SK-N-SH treated with all-trans-retinoic acid at 6 μM for 48 hours (cell line): Measurements from ENCODE around the gene FRS3.

Experiments
- ATAC-seq: fragments of 200-7000 bp; cut with Tn5 transposase; 3 replicates; pipeline ENCODE4 v1.9.1; 2020; ENCODE audit warnings: mild to moderate bottlenecking, moderate library complexity
- BACH2 ChIP-seq: fragments of 250-450 bp; sonication (Bioruptor Pico); IDR thresholded peaks from 2 replicates; pipeline ENCODE4 v1.9.0; 2021; ENCODE audit warnings: mild to moderate bottlenecking, borderline replicate concordance
- CREB5 ChIP-seq: fragments of 250-450 bp; sonication (Bioruptor Pico); IDR thresholded peaks from 2 replicates; pipeline ENCODE4 v1.5.1; 2020; ENCODE audit warnings: low read depth, mild to moderate bottlenecking, moderate library complexity
- CSDC2 ChIP-seq: fragments of 250-450 bp; sonication (Bioruptor Pico); IDR thresholded peaks from 2 replicates; pipeline ENCODE4 v1.5.0; 2020; ENCODE audit warnings: mild to moderate bottlenecking, moderate library complexity
- CSRNP3 ChIP-seq: fragments of 250-450 bp; sonication (Bioruptor Pico); IDR thresholded peaks from 2 replicates; pipeline ENCODE4 v1.5.1; 2021; ENCODE audit warnings: mild to moderate bottlenecking, moderate library complexity
- ESRRG ChIP-seq: fragments of 250-450 bp; sonication (Bioruptor Pico); IDR thresholded peaks from 2 replicates; pipeline ENCODE4 v1.6.1; 2021; ENCODE audit warnings: mild to moderate bottlenecking
- GLIS3 ChIP-seq: fragments of 250-450 bp; sonication (Bioruptor Pico); IDR thresholded peaks from 2 replicates; pipeline ENCODE4 v1.5.0; 2020; ENCODE audit warnings: mild to moderate bottlenecking, moderate library complexity
- ISL1 ChIP-seq: fragments of 250-450 bp; sonication (Bioruptor Pico); IDR thresholded peaks from 2 replicates; pipeline ENCODE4 v2.1.2; 2022; ENCODE audit warnings: mild to moderate bottlenecking, moderate library complexity
- OSR1 ChIP-seq: fragments of 250-450 bp; sonication (Bioruptor Pico); IDR thresholded peaks from 2 replicates; pipeline ENCODE4 v1.8.0; 2022; ENCODE audit warnings: moderate library complexity, mild to moderate bottlenecking, inconsistent platforms
- POU6F1 ChIP-seq: fragments of 250-450 bp; sonication (Bioruptor Pico); IDR thresholded peaks from 2 replicates; pipeline ENCODE4 v1.8.0; 2021; ENCODE audit warnings: low read depth, mild to moderate bottlenecking, moderate library complexity, borderline replicate concordance
- PPARA ChIP-seq: fragments of 250-450 bp; sonication (Bioruptor Pico); IDR thresholded peaks from 2 replicates; pipeline ENCODE4 v1.5.0; 2020; ENCODE audit warnings: mild to moderate bottlenecking, borderline replicate concordance
- RARB ChIP-seq: fragments of 250-450 bp; sonication (Bioruptor Pico); IDR thresholded peaks from 2 replicates; pipeline ENCODE4 v1.8.0; 2021; ENCODE audit warnings: mild to moderate bottlenecking, moderate library complexity
- SNAI2 ChIP-seq: fragments of 250-450 bp; sonication (Bioruptor Pico); IDR thresholded peaks from 2 replicates; pipeline ENCODE4 v1.5.0; 2020; ENCODE audit warnings: mild to moderate bottlenecking, moderate library complexity
- TSHZ2 ChIP-seq: fragments of 250-450 bp; sonication (Bioruptor Pico); IDR thresholded peaks from 2 replicates; pipeline ENCODE4 v1.5.0; 2020; ENCODE audit warnings: mild to moderate bottlenecking, moderate library complexity
- ZC3H10 ChIP-seq: fragments of 250-450 bp; sonication (Bioruptor Pico); IDR thresholded peaks from 2 replicates; pipeline ENCODE4 v1.5.1; 2021; ENCODE audit warnings: mild to moderate bottlenecking, moderate library complexity
- ZFP3 ChIP-seq: fragments of 250-450 bp; sonication (Bioruptor Pico); IDR thresholded peaks from 2 replicates; pipeline ENCODE4 v1.5.0; 2020; ENCODE audit warnings: mild to moderate bottlenecking, moderate library complexity
- ZFP30 ChIP-seq: fragments of 450-650 bp; formaldehyde crosslinking; IDR thresholded peaks from 2 replicates; pipeline ENCODE4 v1.5.0; 2022; ENCODE audit warnings: mild to moderate bottlenecking, moderate library complexity
- ZNF565 ChIP-seq: fragments of 450-650 bp; formaldehyde crosslinking; conservative IDR thresholded peaks from 2 replicates; pipeline ENCODE4 v1.5.0; 2020; ENCODE audit warnings: low read depth, mild to moderate bottlenecking, moderate library complexity
- ZNF8 ChIP-seq: fragments of 450-650 bp; formaldehyde crosslinking; IDR thresholded peaks from 2 replicates; pipeline ENCODE4 v1.5.0; 2020; ENCODE audit warnings: mild to moderate bottlenecking, moderate library complexity

FRS3 gene

GRCh38 chr6:41758641-41759035 lies 21.1 kb downstream of the FRS3 start:
- no peak for TF ChIP-seq ZFP30 (CRISPR knock-in tag)

GRCh38 chr6:41757931-41758640 lies 21.6 kb downstream of the FRS3 start:
- peak; percentile 53 for ATAC-seq
- TF ChIP-seq TSHZ2 (CRISPR knock-in tag) (no peak), POU6F1 (no peak), ISL1 (CRISPR knock-in tag) (no peak), ZNF565 (no peak), OSR1 (CRISPR knock-in tag) (no peak), CSDC2 (CRISPR knock-in tag) (no peak), ZC3H10 (CRISPR knock-in tag) (no peak)
- TF ChIP-seq, all 23 proteins: peak for 0

More at GRCh38 chr6:41758641-41759035, 21.1 kb downstream of the FRS3 start:
- ATAC-seq, result no peak

GRCh38 chr6:41757271-41757670 lies 22.4 kb downstream of the FRS3 start:
- no peak for TF ChIP-seq ZFP30 (CRISPR knock-in tag)
- TF ChIP-seq, all 23 proteins: peak for 0
- no peak for ATAC-seq

GRCh38 chr6:41756354-41756753 lies 23.3 kb downstream of the FRS3 start:
- TF ChIP-seq RARB (no peak), CSDC2 (CRISPR knock-in tag) (no peak), TSHZ2 (CRISPR knock-in tag) (no peak), ZNF565 (no peak), SNAI2 (CRISPR knock-in tag) (no peak), BACH2 (no peak)
- TF ChIP-seq, all 23 proteins: peak for 0
- no peak for ATAC-seq

GRCh38 chr6:41755895-41756294 lies 23.8 kb downstream of the FRS3 start:
- no peak for ATAC-seq

GRCh38 chr6:41750374-41750773 lies 29.3 kb downstream of the FRS3 start:
- TF ChIP-seq CREB5 (no peak), PPARA (CRISPR knock-in tag) (no peak), ESRRG (CRISPR knock-in tag) (no peak), ZFP3 (CRISPR knock-in tag) (no peak), ISL1 (CRISPR knock-in tag) (no peak), CSRNP3 (CRISPR knock-in tag) (no peak), POU6F1 (no peak), ZNF565 (no peak), CSDC2 (CRISPR knock-in tag) (no peak), OSR1 (CRISPR knock-in tag) (no peak), ZFP30 (CRISPR knock-in tag) (no peak)
- ATAC-seq, result no peak

More at GRCh38 chr6:41755895-41756294, 23.8 kb downstream of the FRS3 start:
- TF ChIP-seq GLIS3 (no peak), ZNF8 (CRISPR knock-in tag) (no peak), ZFP3 (CRISPR knock-in tag) (no peak)
